Kidney (tissue), 14 donors: ENCODE measurements around the gene SMIM5. TPM values are rescaled to one million over a fixed set of nuclear protein-coding genes. Genes with fewer than 3 reads are reported as not detected.

Experiments
- DNase-seq, 5 donors: peaks; one replicate each; pipeline ENCODE4 v3.0.0-alpha.2; 2013 to 2020
- FAIRE-seq: peaks from 2 replicates; lab custom pipeline; 2012; peaks lifted over from hg19 to GRCh38; lab: Jason Lieb, UNC
- H3K27ac ChIP-seq, 2 donors: one replicate each; pipeline ENCODE4 v1.7.0; 2013; ENCODE audit warnings: low read depth in 2 of 2, low read length in 2 of 2, inconsistent platforms in 1 of 2
- H3K27me3 ChIP-seq: one replicate; pipeline ENCODE4 v1.7.1; 2013; ENCODE audit warnings: low read length, inconsistent platforms; ENCODE audit not compliant: control insufficient read depth, insufficient read depth
- H3K36me3 ChIP-seq, 3 donors: one replicate each; pipeline versions ENCODE4 v1.7.0 to v1.7.1; 2013; ENCODE audit warnings: low read length in 3 of 3, control low read depth in 1 of 3, inconsistent platforms in 1 of 3; ENCODE audit not compliant: insufficient read depth in 3 of 3, control insufficient read depth in 2 of 3
- H3K4me1 ChIP-seq, 3 donors: one replicate each; pipeline versions ENCODE4 v1.7.0 to v1.7.1; 2013; ENCODE audit warnings: low read length in 3 of 3, inconsistent platforms in 1 of 3, low read depth in 1 of 3; ENCODE audit not compliant: control insufficient read depth in 2 of 3, insufficient read depth in 2 of 3
- H3K4me3 ChIP-seq, 3 donors: one replicate each; pipeline versions ENCODE4 v1.7.0 to v1.8.1; 2013; ENCODE audit warnings: low read length in 3 of 3, control low read depth in 1 of 3, inconsistent platforms in 1 of 3
- H3K9ac ChIP-seq, 3 donors: one replicate each; pipeline versions ENCODE4 v1.7.0 to v1.7.1; 2013; ENCODE audit warnings: low read length in 3 of 3, control low read depth in 1 of 3, inconsistent platforms in 1 of 3
- H3K9me3 ChIP-seq, 3 donors: one replicate each; pipeline versions ENCODE4 v1.7.0 to v1.7.1; 2013; ENCODE audit warnings: low read length in 3 of 3, control low read depth in 1 of 3, inconsistent platforms in 1 of 3; ENCODE audit not compliant: control insufficient read depth in 2 of 3, insufficient read depth in 1 of 3
- CTCF ChIP-seq: IDR thresholded peaks from 3 replicates; pipeline ENCODE4 v1.5.1; 2012; ENCODE audit warnings: mild to moderate bottlenecking, moderate library complexity, borderline replicate concordance; ENCODE audit not compliant: insufficient read depth; ENCODE audit errors: extremely low read depth
- intact Hi-C: fragments of 100-400 bp; cut with DNase I; formaldehyde crosslinking; loops from one replicate; pipeline ENCODE4 v1.11.1; 2022
- polyA plus RNA-seq: library from polyadenylated mRNA; stranded (reverse); fragments of 350-450 nt; fragmentation: Illumina TruSeq; extraction: RNeasy Lipid Tissue Mini Kit (QIAGEN cat#74804); gene quantifications from one replicate; pipeline ENCODE4 v1.2.3, GENCODE V29; 2014; ENCODE audit warnings: low read depth, low replicate concordance; ENCODE audit not compliant: insufficient read depth
- total RNA-seq: library from RNA; stranded (reverse); fragmentation: NEBNext Ultra II Directional; extraction: Animal tissue kit (Norgen Biotek cat#: 25700); gene quantifications from one replicate; pipeline ENCODE4 v1.2.1, GENCODE V29; 2021
- donor health status: control.
- donor health status: control.
- donor health status: control.
- donor health status: control.
- donor health status: control.
- donor health status: DM: yes; HTN: yes; CAD: no.
- donor health status: Normal renal cell carcinoma (clear cell type).

SMIM5 gene
- total and polyA plus RNA-seq, 2 donors from 2014 or later = 8.0 to 63.0 TPM

- Histone ChIP-seq H3K9me3 (no peaks in the 10 kb centered on the region), H3K4me3 (peak overlapping the region in 1 of 3 donors; percentile 30), H3K27me3 (no peaks in the 10 kb centered on the region), H3K4me1 (peaks cover 2 to 61% (median 48%) of the 10 kb centered on the region in 3 donors), H3K36me3 (peaks cover 0 to 8% (median 4%) of the 10 kb centered on the region in 3 donors), H3K27ac (peak overlapping the region; percentile 97 to 99), H3K9ac (peak overlapping the region in 1 of 3 donors; percentile 73)
- intact Hi-C loops = no loop called here
- peak in 4 of 5 donors; percentile 50 to 84 (median 70) for DNase-seq
- TF ChIP-seq CTCF = no peak
- no peak for FAIRE-seq
Measured at GRCh38 chr17:75645501-75645888, 12.3 kb downstream of the SMIM5 start.

GRCh38 chr17:75645889-75646637, 12.8 kb downstream of the SMIM5 start:
- Histone ChIP-seq H3K4me1 (peaks cover 2 to 56% (median 43%) of the 10 kb centered on the region in 3 donors), H3K4me3 (peak overlapping the region; percentile 11 to 49 (median 38)), H3K9ac (peak overlapping the region in 2 of 3 donors; percentile 54 to 73), H3K27me3 (no peaks in the 10 kb centered on the region), H3K27ac (peak overlapping the region; percentile 97 to 99), H3K36me3 (peaks cover 0 to 14% (median 10%) of the 10 kb centered on the region in 3 donors), H3K9me3 (no peaks in the 10 kb centered on the region)
- intact Hi-C loops = no loop called here
- FAIRE-seq = peak; percentile 80
- peak; percentile 6 for TF ChIP-seq CTCF
- DNase-seq = peak; percentile 89 to 95 (median 91)

- Histone ChIP-seq H3K4me3 (peak overlapping the region in 2 of 3 donors; percentile 38 to 49), H3K27me3 (no peaks in the 10 kb centered on the region), H3K9me3 (no peaks in the 10 kb centered on the region), H3K36me3 (peaks cover 0 to 15% (median 10%) of the 10 kb centered on the region in 3 donors), H3K4me1 (peaks cover 2 to 50% (median 38%) of the 10 kb centered on the region in 3 donors), H3K27ac (peak overlapping the region; percentile 97 to 99), H3K9ac (peak overlapping the region in 2 of 3 donors; percentile 54 to 73)
- no peak for TF ChIP-seq CTCF
- FAIRE-seq = no peak
- intact Hi-C loops = no loop called here
- DNase-seq = no peak
Measured at GRCh38 chr17:75646638-75646992, 13.4 kb downstream of the SMIM5 start.
